Dermis microvascular lymphatic vessel endothelial cell (primary cell): Measurements from ENCODE around the gene HTR4. TPM values are rescaled to one million over a fixed set of nuclear protein-coding genes. Genes with fewer than 3 reads are reported as not detected.

Experiments used
- DNase-seq, 2 donors: peaks; one replicate each; pipeline versions ENCODE4 v3.0.0 to v3.0.0-alpha.2; 2010; ENCODE audit warnings: low read depth in 2 of 2
- total RNA-seq: library from RNA; depleted of rRNA; stranded (reverse); fragments of >200 nt; gene quantifications from 2 replicates; pipeline ENCODE4 v1.2.1, GENCODE V29; 2014

HTR4 gene
- total RNA-seq, 1 donor from 2014 or later: not detected

- DNase-seq: no peak
These were observed 176.9 kb downstream of the HTR4 start for GRCh38 chr5:148477429-148477828.

GRCh38 chr5:148476302-148476701 is 178.0 kb downstream of the HTR4 start:
- DNase-seq: no peak

GRCh38 chr5:148474025-148474511 is 180.3 kb downstream of the HTR4 start:
- DNase-seq: peak in 1 of 2 donors; percentile 62

- peak in 1 of 2 donors; percentile 59 for DNase-seq
These were observed 182.9 kb downstream of the HTR4 start for GRCh38 chr5:148471379-148471778.

GRCh38 chr5:148469501-148469935 is 184.8 kb downstream of the HTR4 start:
- DNase-seq: peak; percentile 84 to 95

- peak in 1 of 2 donors; percentile 51 for DNase-seq
These were observed 185.6 kb downstream of the HTR4 start for GRCh38 chr5:148468746-148469145.

GRCh38 chr5:148467958-148468357 is 186.4 kb downstream of the HTR4 start:
- no peak for DNase-seq

- no peak for DNase-seq
These were observed 188.1 kb downstream of the HTR4 start for GRCh38 chr5:148466236-148466580.

- no peak for DNase-seq
These were observed 188.7 kb downstream of the HTR4 start for GRCh38 chr5:148465381-148466235.

- no peak for DNase-seq
These were observed 194.7 kb downstream of the HTR4 start for GRCh38 chr5:148459669-148460068.

GRCh38 chr5:148458036-148458888 is 196.1 kb downstream of the HTR4 start:
- DNase-seq: no peak

GRCh38 chr5:148457183-148457620 is 197.1 kb downstream of the HTR4 start:
- peak in 1 of 2 donors; percentile 36 for DNase-seq

- DNase-seq: peak in 1 of 2 donors; percentile 19
These were observed 199.1 kb downstream of the HTR4 start for GRCh38 chr5:148455185-148455584.

- DNase-seq: no peak
These were observed 199.8 kb downstream of the HTR4 start for GRCh38 chr5:148454576-148454975.

- no peak for DNase-seq
These were observed 201.7 kb downstream of the HTR4 start for GRCh38 chr5:148452499-148453193.

- no peak for DNase-seq
These were observed 207.7 kb downstream of the HTR4 start for GRCh38 chr5:148446611-148447010.

- no peak for DNase-seq
These were observed 208.7 kb downstream of the HTR4 start for GRCh38 chr5:148445578-148445977.

GRCh38 chr5:148443998-148444397 is 210.3 kb downstream of the HTR4 start:
- peak; percentile 53 to 73 for DNase-seq

GRCh38 chr5:148443241-148443640 is 211.1 kb downstream of the HTR4 start:
- DNase-seq: no peak

GRCh38 chr5:148438933-148439332 is 215.4 kb downstream of the HTR4 start:
- no peak for DNase-seq

GRCh38 chr5:148437249-148437648 is 217.1 kb downstream of the HTR4 start:
- DNase-seq: no peak

GRCh38 chr5:148436029-148436428 is 218.3 kb downstream of the HTR4 start:
- DNase-seq: no peak
